Smooth muscle cell (in vitro differentiated cells): ENCODE data around the gene TRABD. TPM values are rescaled to one million over a fixed set of nuclear protein-coding genes. Genes with fewer than 3 reads are reported as not detected.

ENCODE experiments used
- DNase-seq: peaks from one replicate; lab custom pipeline; 2025; ENCODE audit not compliant: unreplicated experiment; lab: John Stamatoyannopoulos, UW
- H2AFZ ChIP-seq: fragments of 200-600 bp; sonication (generic); 2 replicates; pipeline ENCODE4 v1.6.0; 2016; ENCODE audit warnings: antibody characterized with exemption, low read depth, mild to moderate bottlenecking
- H3F3A ChIP-seq: fragments of 200-600 bp; sonication (generic); 2 replicates; pipeline ENCODE4 v1.6.0; 2017; ENCODE audit warnings: antibody characterized with exemption, low read depth
- H3K27ac ChIP-seq: fragments of 200-600 bp; sonication (generic); 2 replicates; pipeline ENCODE4 v1.5.1; 2016; ENCODE audit warnings: low read depth, mild to moderate bottlenecking
- H3K27me3 ChIP-seq: fragments of 200-600 bp; sonication (generic); 2 replicates; pipeline ENCODE4 v1.6.1; 2016; ENCODE audit warnings: low read depth, mild to moderate bottlenecking
- H3K36me3 ChIP-seq: fragments of 200-600 bp; sonication (generic); 2 replicates; pipeline ENCODE4 v1.5.1; 2016; ENCODE audit warnings: low read depth
- H3K4me1 ChIP-seq: fragments of 200-600 bp; sonication (generic); 2 replicates; pipeline ENCODE4 v1.5.1; 2016; ENCODE audit warnings: low read depth
- H3K4me2 ChIP-seq: fragments of 200-600 bp; sonication (generic); 2 replicates; pipeline ENCODE4 v1.6.0; 2016; ENCODE audit warnings: mild to moderate bottlenecking
- H3K4me3 ChIP-seq: fragments of 200-600 bp; sonication (generic); 2 replicates; pipeline ENCODE4 v1.5.1; 2016; ENCODE audit warnings: mild to moderate bottlenecking
- H3K79me2 ChIP-seq: fragments of 200-600 bp; sonication (generic); 2 replicates; pipeline ENCODE4 v1.6.0; 2016; ENCODE audit warnings: low read depth, mild to moderate bottlenecking
- H3K9ac ChIP-seq: fragments of 200-600 bp; sonication (generic); 2 replicates; pipeline ENCODE4 v1.6.0; 2016; ENCODE audit warnings: low read depth
- H3K9me3 ChIP-seq: fragments of 200-600 bp; sonication (generic); replicated peaks from 2 replicates; pipeline ENCODE4 v1.5.1; 2016; ENCODE audit warnings: low read depth
- H4K20me1 ChIP-seq: fragments of 200-600 bp; sonication (generic); 2 replicates; pipeline ENCODE4 v1.6.0; 2016; ENCODE audit warnings: low read depth
- WGBS: methylation state at CpG from one replicate; pipeline ENCODE4 v1.1.7; 2016; ENCODE audit warnings: low lambda C conversion rate; 5-methylcytosine and 5-hydroxymethylcytosine counted together
- polyA plus RNA-seq: library from polyadenylated mRNA; unstranded; fragments of >200 nt; fragmentation: Nextera tagmentation; extraction: Ambion mirVana; gene quantifications from 2 replicates; pipeline ENCODE4 v1.2.1, GENCODE V29; 2016
- total RNA-seq: library from RNA; depleted of rRNA; stranded (reverse); fragments of >200 nt; gene quantifications from 2 replicates; pipeline ENCODE4 v1.2.3, GENCODE V29; 2014
- TF ChIP-seq, protein P1 (sequence below): fragments of 200-600 bp; sonication (generic); IDR thresholded peaks from 2 replicates; pipeline ENCODE4 v1.5.1; 2017; ENCODE audit warnings: borderline replicate concordance, mild to moderate bottlenecking, antibody characterized with exemption; ENCODE audit not compliant: insufficient read depth, poor library complexity, severe bottlenecking

TRABD gene
- total and polyA plus RNA-seq, 2 experiments from 2014 or later, result 17.8 to 58.5 TPM

DNA sequence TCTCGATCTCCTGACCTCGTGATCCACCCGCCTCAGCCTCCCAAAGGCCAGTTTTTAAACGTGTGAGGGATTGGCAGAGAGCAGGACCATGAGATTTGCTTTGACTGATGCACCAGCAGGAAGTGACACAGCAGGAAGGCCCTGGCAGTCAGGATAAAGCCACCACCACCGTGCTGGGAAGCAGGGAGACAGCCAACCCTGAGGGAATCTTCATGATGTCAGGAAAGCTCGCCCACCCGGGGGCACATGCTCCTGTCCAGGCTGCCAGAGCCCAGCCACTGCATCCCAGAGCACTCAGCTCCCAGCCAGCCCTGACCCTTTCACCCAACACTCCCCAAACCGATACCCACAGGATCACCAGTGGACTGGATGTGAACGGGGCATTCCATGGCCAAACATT lies 53.0 kb downstream of the TRABD start:
- peaks cover 84% of the 10 kb centered on the region for H4K20me1 ChIP-seq
- H3K79me2 ChIP-seq, result peaks cover 49% of the 10 kb centered on the region
- H3K36me3 ChIP-seq, result no peaks in the 10 kb centered on the region
- no peak overlapping the region for H3K4me2 ChIP-seq
- no peak overlapping the region for H2AFZ ChIP-seq
- no peak overlapping the region for H3K9ac ChIP-seq
- WGBS, result 94% methylated on average over 9 of the region's 9 CpGs
- no peaks in the 10 kb centered on the region for H3F3A ChIP-seq
- H3K4me1 ChIP-seq, result peaks cover 12% of the 10 kb centered on the region
- H3K27me3 ChIP-seq, result no peaks in the 10 kb centered on the region
- TF ChIP-seq, protein P1, sequence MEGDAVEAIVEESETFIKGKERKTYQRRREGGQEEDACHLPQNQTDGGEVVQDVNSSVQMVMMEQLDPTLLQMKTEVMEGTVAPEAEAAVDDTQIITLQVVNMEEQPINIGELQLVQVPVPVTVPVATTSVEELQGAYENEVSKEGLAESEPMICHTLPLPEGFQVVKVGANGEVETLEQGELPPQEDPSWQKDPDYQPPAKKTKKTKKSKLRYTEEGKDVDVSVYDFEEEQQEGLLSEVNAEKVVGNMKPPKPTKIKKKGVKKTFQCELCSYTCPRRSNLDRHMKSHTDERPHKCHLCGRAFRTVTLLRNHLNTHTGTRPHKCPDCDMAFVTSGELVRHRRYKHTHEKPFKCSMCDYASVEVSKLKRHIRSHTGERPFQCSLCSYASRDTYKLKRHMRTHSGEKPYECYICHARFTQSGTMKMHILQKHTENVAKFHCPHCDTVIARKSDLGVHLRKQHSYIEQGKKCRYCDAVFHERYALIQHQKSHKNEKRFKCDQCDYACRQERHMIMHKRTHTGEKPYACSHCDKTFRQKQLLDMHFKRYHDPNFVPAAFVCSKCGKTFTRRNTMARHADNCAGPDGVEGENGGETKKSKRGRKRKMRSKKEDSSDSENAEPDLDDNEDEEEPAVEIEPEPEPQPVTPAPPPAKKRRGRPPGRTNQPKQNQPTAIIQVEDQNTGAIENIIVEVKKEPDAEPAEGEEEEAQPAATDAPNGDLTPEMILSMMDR, result no peak
- H3K4me3 ChIP-seq, result no peak overlapping the region
- DNase-seq, result no peak
- no peak overlapping the region for H3K27ac ChIP-seq
- no peaks in the 10 kb centered on the region for H3K9me3 ChIP-seq

DNA sequence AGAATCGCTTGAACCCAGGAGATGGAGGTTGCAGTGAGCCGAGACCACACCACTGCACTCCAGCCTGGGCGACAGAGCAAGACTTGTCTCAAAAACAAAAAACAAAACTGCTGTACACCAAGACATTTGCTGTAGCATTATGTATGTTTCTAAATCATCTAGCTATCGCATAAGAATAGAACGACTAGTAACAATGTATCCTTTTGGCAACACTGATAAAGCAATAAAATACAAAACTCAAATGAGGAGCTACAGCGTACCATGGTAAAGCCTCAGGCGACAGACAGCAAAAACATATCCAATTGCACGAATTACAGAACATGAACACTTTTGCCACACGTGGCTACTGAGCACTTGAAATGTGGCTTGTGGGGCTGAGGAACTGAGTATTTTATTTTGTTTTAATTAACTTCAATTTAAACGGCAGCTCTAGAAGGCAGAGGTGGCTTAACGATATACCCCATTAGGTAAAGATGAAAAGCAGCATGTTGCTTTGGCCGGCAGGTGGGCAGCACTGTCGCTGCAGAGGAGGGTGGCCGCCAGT lies 56.8 kb downstream of the TRABD start:
- Histone ChIP-seq H3K79me2 (peaks cover 52% of the 10 kb centered on the region), H3K27me3 (no peaks in the 10 kb centered on the region), H3K4me1 (peaks cover 12% of the 10 kb centered on the region), H3K4me2 (peak overlapping the region; percentile 92), H3F3A (no peaks in the 10 kb centered on the region), H3K36me3 (no peaks in the 10 kb centered on the region), H2AFZ (no peak overlapping the region), H3K4me3 (peak overlapping the region; percentile 90), H3K9me3 (no peaks in the 10 kb centered on the region), H4K20me1 (peaks cover 54% of the 10 kb centered on the region), H3K27ac (no peak overlapping the region), H3K9ac (no peak overlapping the region)
- WGBS, result 88% methylated on average over 14 of the region's 14 CpGs
- no peak for DNase-seq
- TF ChIP-seq, protein P1, result no peak

DNA sequence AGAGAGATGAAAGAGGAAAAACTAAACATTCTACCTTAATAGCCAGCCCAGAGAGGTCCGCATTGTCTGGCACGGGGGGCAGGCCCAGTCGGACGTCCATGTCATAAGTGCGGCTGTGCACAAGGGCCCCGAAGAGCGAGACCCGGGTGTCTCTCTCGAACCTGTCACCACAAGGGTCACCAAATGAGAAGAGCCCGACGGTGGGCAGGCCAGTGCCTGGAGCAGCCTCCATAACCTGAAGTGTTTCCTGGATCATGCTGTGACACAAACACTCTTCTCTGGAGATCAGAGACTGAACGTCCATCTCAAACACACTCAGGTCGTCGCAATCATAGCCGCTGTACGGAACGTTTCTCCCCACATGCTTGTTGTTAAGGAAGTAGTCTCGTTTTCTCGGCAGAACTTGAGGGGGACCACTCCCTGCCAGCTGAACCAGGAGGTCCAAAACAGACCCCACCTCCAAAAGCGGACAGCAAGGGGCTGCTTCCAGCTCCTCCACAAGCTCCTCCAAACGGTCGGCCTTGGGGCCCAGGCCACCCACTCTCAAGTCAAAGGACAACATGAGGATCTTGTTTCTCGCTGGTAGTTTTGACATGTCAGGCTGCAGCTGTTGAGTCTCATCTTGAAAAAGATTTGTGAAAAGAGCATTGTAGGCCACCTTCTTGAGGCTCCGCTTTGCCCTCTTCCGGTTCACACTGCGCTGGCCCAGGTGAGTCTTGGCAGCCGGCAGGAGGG lies 58.1 kb downstream of the TRABD start:
- Histone ChIP-seq H3K9me3 (no peaks in the 10 kb centered on the region), H3K4me2 (peak overlapping the region; percentile 92), H3K27ac (peak overlapping the region; percentile 95), H4K20me1 (peaks cover 44% of the 10 kb centered on the region), H3K27me3 (no peaks in the 10 kb centered on the region), H3K36me3 (no peaks in the 10 kb centered on the region), H3K79me2 (peaks cover 52% of the 10 kb centered on the region), H3K4me1 (peaks cover 12% of the 10 kb centered on the region), H3F3A (no peaks in the 10 kb centered on the region), H3K4me3 (peak overlapping the region; percentile 90), H3K9ac (peak overlapping the region; percentile 96), H2AFZ (no peak overlapping the region)
- TF ChIP-seq, protein P1, result no peak
- WGBS, result 54% methylated on average over 27 of the region's 27 CpGs
- DNase-seq, result no peak
